T-helper 1 cell treated with Interleukin-12 subunit alpha and Interleukin-12 subunit beta and Interleukin-4 antibody, amounts not matched to agents 30 ng/mL and 1 ng/mL, for 36 hours (primary cell): ENCODE measurements around the gene CDK6. TPM values are rescaled to one million over a fixed set of nuclear protein-coding genes. Genes with fewer than 3 reads are reported as not detected.

Experiments used
- intact Hi-C: fragments of 100-400 bp; cut with micrococcal nuclease; formaldehyde crosslinking; loops from one replicate; pipeline ENCODE4 v1.15.1; 2024
- total RNA-seq: library from RNA; stranded (reverse); gene quantifications from 2 replicates; pipeline ENCODE4 v1.2.3, GENCODE V29; 2022

Gene CDK6
- total RNA-seq, 1 donor from 2014 or later, result 183 TPM

DNA sequence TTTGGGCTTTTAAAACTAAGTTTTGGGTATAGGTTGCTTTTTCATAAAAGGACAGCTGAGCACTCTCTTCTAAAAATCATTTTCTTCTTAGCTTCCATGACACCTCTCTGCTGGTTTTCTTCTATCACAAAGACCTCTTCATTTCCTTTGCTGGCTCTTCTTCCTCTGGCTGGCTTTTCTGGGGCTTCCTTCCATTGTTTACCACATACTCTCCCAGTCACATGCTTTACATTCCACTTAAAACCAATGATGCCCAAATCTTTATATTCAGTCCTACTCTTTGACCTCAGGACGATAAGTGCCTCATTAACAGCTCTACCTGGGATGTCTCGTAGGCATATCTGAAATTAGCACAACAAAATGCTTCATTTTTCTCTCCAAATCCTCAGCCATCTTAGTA lies 273.0 kb downstream of the CDK6 start:
- intact Hi-C loops, result loop anchor here (10.0 kb wide), 1 partner anchor 1819 kb away; no protein-coding TSS in a partner anchor

DNA sequence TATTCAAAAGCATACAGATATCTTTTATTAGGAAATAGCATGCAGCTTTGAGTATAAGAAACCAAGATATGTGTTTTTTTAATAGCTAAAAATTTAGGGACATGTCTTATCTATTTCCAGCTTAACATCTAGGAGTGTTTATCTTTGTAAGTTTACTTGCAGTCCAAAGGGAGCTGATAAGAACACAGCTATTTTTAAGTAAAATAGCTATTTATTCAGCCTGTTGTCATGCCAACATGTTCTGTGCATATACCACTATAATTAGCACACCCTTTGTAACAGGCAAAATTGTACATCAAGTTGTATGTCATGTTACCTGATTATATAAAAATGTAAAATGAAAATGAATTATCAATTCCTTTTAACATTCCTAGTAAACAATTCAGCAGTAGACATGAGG lies 275.8 kb downstream of the CDK6 start:
- intact Hi-C loops, result loop anchor here (10.0 kb wide), 1 partner anchor 1816 kb away; no protein-coding TSS in a partner anchor

DNA sequence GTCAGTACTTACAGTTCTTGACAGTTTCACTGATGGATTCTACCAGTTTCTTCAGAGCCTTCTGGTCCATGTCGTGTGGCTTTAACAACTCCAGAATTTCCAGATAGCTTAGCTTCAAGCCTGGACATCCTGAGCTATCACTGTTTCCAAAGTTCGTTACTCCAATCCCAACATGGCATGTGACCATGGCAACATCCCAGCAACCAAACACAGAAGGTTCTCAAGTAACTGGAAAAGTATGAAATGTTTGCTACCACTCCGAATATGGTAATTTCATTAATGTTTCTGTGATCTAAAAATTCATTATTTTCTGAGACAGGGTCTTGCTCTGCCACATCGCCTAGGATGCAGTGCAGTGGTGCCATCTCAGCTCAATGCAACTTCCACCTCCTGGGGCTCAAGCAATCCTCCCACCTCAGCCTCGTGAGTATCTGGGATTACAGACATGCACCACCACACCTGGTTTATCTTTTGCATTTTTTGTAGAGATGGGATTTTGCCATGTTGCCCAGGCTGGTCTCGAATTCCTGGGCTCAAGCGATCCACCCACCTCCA lies 278.5 kb downstream of the CDK6 start:
- intact Hi-C loops, result no loop called here

- intact Hi-C loops, result no loop called here
These were observed 279.1 kb downstream of the CDK6 start for GRCh38 chr7:92557249-92557648.

Other genes starting within 250 kb of the CDK6 start
- 31.3 and 35.7 TPM in 2 replicates for gene FAM133B, start 246.2 kb downstream of the CDK6 start, total RNA-seq